GM11168 (cell line): ENCODE measurements around the gene GCC2.
"Not testable (repeated sequence)": the region's sequence is repeated elsewhere in the genome, so short reads cannot be mapped to it uniquely, and the experiment has no call there.

Experiments
- in situ Hi-C: fragments of 300-500 bp; cut with MboI; formaldehyde crosslinking; loops from one replicate; pipeline ENCODE4 v1.12.0; 2022; ENCODE audit warnings: low sequenced_read_pairs; ENCODE audit not compliant: unreplicated experiment

Gene GCC2

GRCh38 chr2:108448678-108449409 lies at the start of gene GCC2:
TSS of gene GCC2 (plus strand) at chr2:108449206. CDS start at chr2:108449275, 69 bp downstream.
- in situ Hi-C loops: no loop called here

GRCh38 chr2:108399479-108399878 lies 49.5 kb upstream of the GCC2 start:
- in situ Hi-C loops: no loop called here

GRCh38 chr2:108401800-108402199 lies 47.2 kb upstream of the GCC2 start:
- in situ Hi-C loops: no loop called here

- in situ Hi-C loops: no loop called here
These were observed 45.5 kb upstream of the GCC2 start for GRCh38 chr2:108403494-108403893.

GRCh38 chr2:108404784-108405397 lies 44.1 kb upstream of the GCC2 start:
- in situ Hi-C loops: no loop called here

GRCh38 chr2:108407864-108408729 lies 40.9 kb upstream of the GCC2 start:
- in situ Hi-C loops: no loop called here

GRCh38 chr2:108409768-108410167 lies 39.2 kb upstream of the GCC2 start:
- in situ Hi-C loops: no loop called here

- in situ Hi-C loops: no loop called here
These were observed 35.9 kb upstream of the GCC2 start for GRCh38 chr2:108412995-108413710.

GRCh38 chr2:108413711-108414095 lies 35.3 kb upstream of the GCC2 start:
- in situ Hi-C loops: no loop called here

- in situ Hi-C loops: no loop called here
These were observed 34.6 kb upstream of the GCC2 start for GRCh38 chr2:108414256-108414876.

GRCh38 chr2:108414945-108415344 lies 34.1 kb upstream of the GCC2 start:
- in situ Hi-C loops: no loop called here

- in situ Hi-C loops: no loop called here
These were observed 31.8 kb upstream of the GCC2 start for GRCh38 chr2:108417254-108417653.

- in situ Hi-C loops: no loop called here
These were observed 30.6 kb upstream of the GCC2 start for GRCh38 chr2:108418416-108418815.

- in situ Hi-C loops: no loop called here
These were observed 25.9 kb upstream of the GCC2 start for GRCh38 chr2:108423067-108423466.

- in situ Hi-C loops: no loop called here
These were observed 25.3 kb upstream of the GCC2 start for GRCh38 chr2:108423502-108424251.

GRCh38 chr2:108428286-108429009 lies 20.6 kb upstream of the GCC2 start:
- in situ Hi-C loops: no loop called here

GRCh38 chr2:108435578-108435977 lies 13.4 kb upstream of the GCC2 start:
- in situ Hi-C loops: not testable (repeated sequence)

GRCh38 chr2:108436976-108437375 lies 12.0 kb upstream of the GCC2 start:
- in situ Hi-C loops: no loop called here

GRCh38 chr2:108441712-108442111 lies 7.3 kb upstream of the GCC2 start:
- in situ Hi-C loops: no loop called here
